Coronary artery (tissue), 2 donors: Measurements from ENCODE around the gene ACKR1.

ENCODE experiments used
- DNase-seq: peaks from one replicate; pipeline ENCODE4 v3.0.0-alpha.2; 2017; ENCODE audit warnings: low spot score
- H3K27ac ChIP-seq, 2 donors: fragments of 200-600 bp; sonication (generic); one replicate each; pipeline ENCODE4 v1.5.1; 2016 to 2019
- H3K4me3 ChIP-seq: fragments of 200-600 bp; sonication (generic); 2 replicates; pipeline ENCODE4 v1.5.1; 2016; ENCODE audit warnings: mild to moderate bottlenecking, moderate library complexity
- TF ChIP-seq, protein P1 (sequence below): fragments of 200-600 bp; sonication (generic); IDR thresholded peaks from one replicate; pipeline ENCODE4 v1.5.1; 2019; ENCODE audit warnings: antibody characterized with exemption

Gene ACKR1

DNA sequence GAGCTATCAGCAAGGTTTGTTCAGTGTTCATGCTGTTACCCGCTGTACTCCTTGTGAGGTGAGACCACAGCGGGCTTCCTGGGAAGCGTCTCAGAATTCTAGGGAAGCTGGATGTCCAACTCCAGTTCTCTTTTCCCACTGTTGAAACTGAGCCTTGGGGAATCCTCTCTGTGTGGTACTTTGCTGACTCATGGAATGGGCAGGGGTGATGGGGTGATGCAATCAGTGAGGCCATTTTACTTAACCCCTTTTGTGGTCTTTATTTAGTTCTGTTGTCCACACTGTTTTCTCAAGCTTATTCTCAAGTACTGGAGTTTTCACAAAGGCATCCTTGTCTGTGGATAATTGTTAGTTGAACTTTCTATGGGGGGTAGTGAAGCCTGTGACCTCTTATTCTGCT is 42.6 kb downstream of the ACKR1 start:
- DNase-seq = no peak
- no peak overlapping the region for H3K4me3 ChIP-seq
- TF ChIP-seq, protein P1, sequence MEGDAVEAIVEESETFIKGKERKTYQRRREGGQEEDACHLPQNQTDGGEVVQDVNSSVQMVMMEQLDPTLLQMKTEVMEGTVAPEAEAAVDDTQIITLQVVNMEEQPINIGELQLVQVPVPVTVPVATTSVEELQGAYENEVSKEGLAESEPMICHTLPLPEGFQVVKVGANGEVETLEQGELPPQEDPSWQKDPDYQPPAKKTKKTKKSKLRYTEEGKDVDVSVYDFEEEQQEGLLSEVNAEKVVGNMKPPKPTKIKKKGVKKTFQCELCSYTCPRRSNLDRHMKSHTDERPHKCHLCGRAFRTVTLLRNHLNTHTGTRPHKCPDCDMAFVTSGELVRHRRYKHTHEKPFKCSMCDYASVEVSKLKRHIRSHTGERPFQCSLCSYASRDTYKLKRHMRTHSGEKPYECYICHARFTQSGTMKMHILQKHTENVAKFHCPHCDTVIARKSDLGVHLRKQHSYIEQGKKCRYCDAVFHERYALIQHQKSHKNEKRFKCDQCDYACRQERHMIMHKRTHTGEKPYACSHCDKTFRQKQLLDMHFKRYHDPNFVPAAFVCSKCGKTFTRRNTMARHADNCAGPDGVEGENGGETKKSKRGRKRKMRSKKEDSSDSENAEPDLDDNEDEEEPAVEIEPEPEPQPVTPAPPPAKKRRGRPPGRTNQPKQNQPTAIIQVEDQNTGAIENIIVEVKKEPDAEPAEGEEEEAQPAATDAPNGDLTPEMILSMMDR = no peak
- no peak overlapping the region for H3K27ac ChIP-seq

GRCh38 chr1:159248311-159248710 is 43.6 kb downstream of the ACKR1 start:
- H3K27ac ChIP-seq = no peak overlapping the region
- no peak for DNase-seq
- no peak overlapping the region for H3K4me3 ChIP-seq
- TF ChIP-seq, protein P1 = no peak

DNA sequence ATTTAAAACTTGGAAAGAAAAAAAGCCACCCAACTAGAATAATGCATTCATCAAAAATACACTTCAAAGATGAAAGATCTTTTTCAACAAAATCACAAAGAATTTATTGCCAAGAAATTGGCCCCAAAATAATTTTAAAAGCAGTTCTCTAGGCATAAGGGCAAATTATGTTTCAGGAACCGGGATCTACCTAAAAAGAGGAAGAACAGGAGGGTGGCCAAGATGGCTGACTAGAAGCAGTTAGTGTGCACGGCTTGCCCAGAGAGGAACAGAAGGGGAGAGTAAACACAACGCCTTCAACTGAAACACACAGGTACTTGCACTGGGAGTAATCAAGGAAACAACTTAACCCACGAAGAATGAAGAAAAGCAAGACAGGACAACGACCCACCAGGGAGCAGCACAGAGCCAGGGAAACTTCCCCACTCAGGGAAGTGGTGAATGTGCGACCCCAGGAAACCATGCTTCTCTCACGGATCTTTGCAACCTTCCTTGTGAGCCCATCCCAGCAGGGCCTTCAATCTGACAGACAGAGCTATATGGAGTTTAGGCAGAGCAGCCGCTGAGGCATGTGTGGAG is 46.1 kb downstream of the ACKR1 start:
- DNase-seq = no peak
- H3K27ac ChIP-seq = no peak overlapping the region
- TF ChIP-seq, protein P1 = no peak
- H3K4me3 ChIP-seq = no peak overlapping the region
